ENCODE results near the gene APC2.

The APC2 gene

GRCh38 chr19:1460033-1460995 is 10.4 kb downstream of the APC2 start:
- Histone ChIP-seq H3K9ac (ENCODE audit: low read length) (no peak overlapping the region), H3K4me2 (ENCODE audit: low read length) (no peak overlapping the region), H3K79me2 (ENCODE audit: low read length) (no peaks in the 10 kb centered on the region), H3K27me3 (ENCODE audit: low read depth, low read length) (no peaks in the 10 kb centered on the region), H4K20me1 (ENCODE audit: insufficient read depth, low read length) (peaks cover 3% of the 10 kb centered on the region; the same call in 1 of the 2 replicates), H3K36me3 (replicated peaks; ENCODE audit: low read depth, low read length) (no peaks in the 10 kb centered on the region), H2AFZ (ENCODE audit: low read depth, low read length) (no peak overlapping the region), H3K9me3 (ENCODE audit: insufficient read depth, low read length) (no peaks in the 10 kb centered on the region), H3K4me3 (ENCODE audit: low read length) (no peak overlapping the region), H3K27ac (ENCODE audit: low read length) (no peak overlapping the region), H3K4me1 (ENCODE audit: low read length) (peaks cover 7% of the 10 kb centered on the region)
- TF ChIP-seq CTCF (IDR thresholded peaks at IDR 0.05; ENCODE audit: low read depth, low read length) (no peak), EZH2phosphoT487 (IDR thresholded peaks at IDR 0.05; ENCODE audit: low read depth) (no peak)

GRCh38 chr19:1461862-1462261 is 11.9 kb downstream of the APC2 start:
- Histone ChIP-seq H3K36me3 (replicated peaks; ENCODE audit: low read depth, low read length) (peaks cover 4% of the 10 kb centered on the region), H3K9ac (ENCODE audit: low read length) (no peak overlapping the region), H3K27ac (ENCODE audit: low read length) (no peak overlapping the region), H2AFZ (ENCODE audit: low read depth, low read length) (no peak overlapping the region), H3K79me2 (ENCODE audit: low read length) (no peaks in the 10 kb centered on the region), H4K20me1 (ENCODE audit: insufficient read depth, low read length) (peaks cover 3% of the 10 kb centered on the region; the same call in 1 of the 2 replicates), H3K4me2 (ENCODE audit: low read length) (no peak overlapping the region), H3K27me3 (ENCODE audit: low read depth, low read length) (no peaks in the 10 kb centered on the region), H3K4me3 (ENCODE audit: low read length) (no peak overlapping the region), H3K4me1 (ENCODE audit: low read length) (peaks cover 7% of the 10 kb centered on the region), H3K9me3 (ENCODE audit: insufficient read depth, low read length) (no peaks in the 10 kb centered on the region)
- TF ChIP-seq EZH2phosphoT487 (IDR thresholded peaks at IDR 0.05; ENCODE audit: low read depth) (no peak), CTCF (IDR thresholded peaks at IDR 0.05; ENCODE audit: low read depth, low read length) (no peak)

GRCh38 chr19:1465191-1466016 is 15.5 kb downstream of the APC2 start:
- H3K4me2 ChIP-seq (ENCODE audit: low read length) = no peak overlapping the region
- no peak overlapping the region for H3K9ac ChIP-seq (ENCODE audit: low read length)
- no peaks in the 10 kb centered on the region for H3K4me1 ChIP-seq (ENCODE audit: low read length)
- H3K79me2 ChIP-seq (ENCODE audit: low read length) = no peaks in the 10 kb centered on the region
- no peak overlapping the region for H3K4me3 ChIP-seq (ENCODE audit: low read length)
- no peak for TF ChIP-seq EZH2phosphoT487 (IDR thresholded peaks at IDR 0.05; ENCODE audit: low read depth)
- no peak for TF ChIP-seq CTCF (IDR thresholded peaks at IDR 0.05; ENCODE audit: low read depth, low read length)
- peaks cover 4% of the 10 kb centered on the region for H3K36me3 ChIP-seq (replicated peaks; ENCODE audit: low read depth, low read length)
- H3K27ac ChIP-seq (ENCODE audit: low read length) = no peak overlapping the region
- no peaks in the 10 kb centered on the region for H3K9me3 ChIP-seq (ENCODE audit: insufficient read depth, low read length)
- no peak overlapping the region for H2AFZ ChIP-seq (ENCODE audit: low read depth, low read length)
- H4K20me1 ChIP-seq (ENCODE audit: insufficient read depth, low read length) = no peaks in the 10 kb centered on the region
- no peaks in the 10 kb centered on the region for H3K27me3 ChIP-seq (ENCODE audit: low read depth, low read length)

- Histone ChIP-seq H3K27ac (ENCODE audit: low read length) (no peak overlapping the region), H3K4me2 (ENCODE audit: low read length) (no peak overlapping the region), H3K4me3 (ENCODE audit: low read length) (no peak overlapping the region), H4K20me1 (ENCODE audit: insufficient read depth, low read length) (no peaks in the 10 kb centered on the region), H2AFZ (ENCODE audit: low read depth, low read length) (no peak overlapping the region), H3K4me1 (ENCODE audit: low read length) (no peaks in the 10 kb centered on the region), H3K36me3 (replicated peaks; ENCODE audit: low read depth, low read length) (peaks cover 4% of the 10 kb centered on the region), H3K27me3 (ENCODE audit: low read depth, low read length) (no peaks in the 10 kb centered on the region), H3K9ac (ENCODE audit: low read length) (no peak overlapping the region), H3K79me2 (ENCODE audit: low read length) (no peaks in the 10 kb centered on the region), H3K9me3 (ENCODE audit: insufficient read depth, low read length) (no peaks in the 10 kb centered on the region)
- TF ChIP-seq CTCF (IDR thresholded peaks at IDR 0.05; ENCODE audit: low read depth, low read length) (no peak), EZH2phosphoT487 (IDR thresholded peaks at IDR 0.05; ENCODE audit: low read depth) (no peak)
Observed at GRCh38 chr19:1466018-1466460, 16.1 kb downstream of the APC2 start.
